PFSK-1 (cell line): ENCODE measurements around the gene CYYR1.

Experiments used
- FOXP2 ChIP-seq: optimal IDR thresholded peaks from 2 replicates; pipeline ENCODE3; 2011; ENCODE audit warnings: borderline replicate concordance, control low read depth, inconsistent platforms; ENCODE audit not compliant: insufficient read depth; ENCODE audit errors: extremely low read length, extremely low read depth
- POLR2AphosphoS5 ChIP-seq: IDR thresholded peaks from 2 replicates; pipeline ENCODE4 v1.6.1; 2012; ENCODE audit warnings: low read depth, mild to moderate bottlenecking, control low read depth, low read length, moderate library complexity
- SIN3A ChIP-seq: IDR thresholded peaks from 2 replicates; pipeline ENCODE4 v1.6.1; 2012; ENCODE audit warnings: mild to moderate bottlenecking, low read length, moderate library complexity, borderline replicate concordance; ENCODE audit not compliant: insufficient read depth
- TAF1 ChIP-seq: IDR thresholded peaks from 2 replicates; pipeline ENCODE4 v1.6.1; 2012; ENCODE audit warnings: low read length, control low read depth, borderline replicate concordance; ENCODE audit not compliant: insufficient read depth
- TF ChIP-seq, protein P1 (sequence below), 2 experiments: IDR thresholded peaks; 2 replicates each; pipeline versions ENCODE4 v1.6.1 to v1.8.0; 2011 to 2012; ENCODE audit warnings: low read depth in 2 of 2, low read length in 2 of 2, control low read depth in 1 of 2, inconsistent platforms in 1 of 2, mild to moderate bottlenecking in 1 of 2, moderate library complexity in 1 of 2; ENCODE audit not compliant: insufficient read depth in 1 of 2

Gene CYYR1

DNA sequence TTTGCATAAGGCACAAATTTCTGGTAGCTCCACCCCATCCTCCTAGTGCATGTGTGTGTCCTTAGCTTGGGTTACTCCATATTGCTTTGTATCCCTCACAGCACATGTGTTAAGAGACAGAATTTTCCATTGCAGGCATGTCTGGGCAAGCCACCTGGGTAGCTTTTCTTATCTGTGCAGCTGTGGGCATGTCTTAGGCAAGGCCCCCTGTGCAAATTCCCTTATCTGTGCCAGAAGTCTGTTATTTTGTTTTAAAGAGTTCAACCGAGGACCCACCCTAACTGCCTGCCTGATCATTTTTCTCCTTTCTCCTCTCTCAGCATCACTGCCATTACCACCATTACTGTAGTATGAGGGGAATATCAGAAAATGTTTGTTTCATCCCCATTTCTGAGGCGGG is 131.9 kb downstream of the CYYR1 start:
- no peak for TF ChIP-seq TAF1
- no peak for TF ChIP-seq POLR2AphosphoS5
- no peak for TF ChIP-seq FOXP2
- TF ChIP-seq, protein P1, sequence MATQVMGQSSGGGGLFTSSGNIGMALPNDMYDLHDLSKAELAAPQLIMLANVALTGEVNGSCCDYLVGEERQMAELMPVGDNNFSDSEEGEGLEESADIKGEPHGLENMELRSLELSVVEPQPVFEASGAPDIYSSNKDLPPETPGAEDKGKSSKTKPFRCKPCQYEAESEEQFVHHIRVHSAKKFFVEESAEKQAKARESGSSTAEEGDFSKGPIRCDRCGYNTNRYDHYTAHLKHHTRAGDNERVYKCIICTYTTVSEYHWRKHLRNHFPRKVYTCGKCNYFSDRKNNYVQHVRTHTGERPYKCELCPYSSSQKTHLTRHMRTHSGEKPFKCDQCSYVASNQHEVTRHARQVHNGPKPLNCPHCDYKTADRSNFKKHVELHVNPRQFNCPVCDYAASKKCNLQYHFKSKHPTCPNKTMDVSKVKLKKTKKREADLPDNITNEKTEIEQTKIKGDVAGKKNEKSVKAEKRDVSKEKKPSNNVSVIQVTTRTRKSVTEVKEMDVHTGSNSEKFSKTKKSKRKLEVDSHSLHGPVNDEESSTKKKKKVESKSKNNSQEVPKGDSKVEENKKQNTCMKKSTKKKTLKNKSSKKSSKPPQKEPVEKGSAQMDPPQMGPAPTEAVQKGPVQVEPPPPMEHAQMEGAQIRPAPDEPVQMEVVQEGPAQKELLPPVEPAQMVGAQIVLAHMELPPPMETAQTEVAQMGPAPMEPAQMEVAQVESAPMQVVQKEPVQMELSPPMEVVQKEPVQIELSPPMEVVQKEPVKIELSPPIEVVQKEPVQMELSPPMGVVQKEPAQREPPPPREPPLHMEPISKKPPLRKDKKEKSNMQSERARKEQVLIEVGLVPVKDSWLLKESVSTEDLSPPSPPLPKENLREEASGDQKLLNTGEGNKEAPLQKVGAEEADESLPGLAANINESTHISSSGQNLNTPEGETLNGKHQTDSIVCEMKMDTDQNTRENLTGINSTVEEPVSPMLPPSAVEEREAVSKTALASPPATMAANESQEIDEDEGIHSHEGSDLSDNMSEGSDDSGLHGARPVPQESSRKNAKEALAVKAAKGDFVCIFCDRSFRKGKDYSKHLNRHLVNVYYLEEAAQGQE (IDR thresholded peaks at IDR 0.05; ENCODE audit: insufficient read depth in 1 of 2, low read depth in 2 of 2, low read length in 2 of 2): no peak
- TF ChIP-seq SIN3A: no peak

DNA sequence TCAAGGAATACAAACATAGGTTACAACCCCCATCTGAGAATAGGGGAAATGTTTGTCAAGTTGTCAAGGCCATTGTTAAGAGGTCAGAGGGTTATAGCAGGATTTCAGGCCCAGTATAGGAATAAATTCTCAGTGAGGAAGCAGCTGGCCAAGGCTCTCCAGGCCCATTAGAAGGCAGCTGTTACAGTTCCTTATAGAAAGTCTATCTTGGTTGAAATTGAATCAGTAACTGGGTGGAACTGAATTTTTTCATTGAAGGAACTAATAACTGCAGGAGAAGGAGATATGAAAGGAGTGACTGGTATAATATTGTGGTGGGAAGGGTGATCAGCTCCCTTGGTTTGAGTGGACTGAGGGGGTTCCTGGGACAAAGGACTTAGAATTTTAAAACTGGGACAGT is 134.1 kb downstream of the CYYR1 start:
- TF ChIP-seq, protein P1 (IDR thresholded peaks at IDR 0.05; ENCODE audit: insufficient read depth in 1 of 2, low read depth in 2 of 2, low read length in 2 of 2): no peak
- TF ChIP-seq POLR2AphosphoS5 (no peak), SIN3A (no peak), TAF1 (no peak), FOXP2 (no peak)

DNA sequence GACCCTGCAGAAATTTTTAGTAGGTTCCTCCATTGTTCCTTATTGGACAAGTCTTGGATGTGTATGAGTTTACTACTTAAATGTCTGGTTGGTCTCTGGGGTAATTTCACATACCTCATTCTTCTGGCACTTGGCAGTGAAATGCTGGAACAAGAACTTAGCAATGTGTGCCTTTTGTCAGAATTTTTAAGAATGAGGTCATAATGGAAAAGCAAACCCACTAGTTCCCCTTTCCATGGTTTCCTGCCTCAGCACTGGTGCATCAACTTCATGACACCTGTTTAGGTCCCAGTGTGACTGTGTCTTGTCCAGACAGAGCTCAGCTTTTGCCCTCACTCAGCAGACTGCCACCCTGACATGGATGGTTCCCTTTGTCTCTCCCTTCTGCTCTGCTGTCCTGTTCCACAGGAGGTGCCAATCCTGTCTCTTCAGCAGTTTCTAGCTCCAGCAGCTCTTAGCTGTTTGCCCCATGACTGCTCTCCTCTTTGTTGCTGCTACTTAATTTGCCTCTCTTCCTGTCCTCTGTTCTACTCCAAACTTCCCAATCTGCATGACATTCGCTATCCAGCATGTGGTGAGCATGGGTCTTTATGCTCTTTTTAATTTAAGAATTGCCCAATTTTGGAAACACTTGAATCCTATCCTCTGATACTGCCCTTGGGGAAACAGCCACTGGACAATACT is 135.6 kb downstream of the CYYR1 start:
- TF ChIP-seq SIN3A (no peak), FOXP2 (no peak), POLR2AphosphoS5 (no peak), TAF1 (no peak)
- TF ChIP-seq, protein P1 (IDR thresholded peaks at IDR 0.05; ENCODE audit: insufficient read depth in 1 of 2, low read depth in 2 of 2, low read length in 2 of 2): no peak

DNA sequence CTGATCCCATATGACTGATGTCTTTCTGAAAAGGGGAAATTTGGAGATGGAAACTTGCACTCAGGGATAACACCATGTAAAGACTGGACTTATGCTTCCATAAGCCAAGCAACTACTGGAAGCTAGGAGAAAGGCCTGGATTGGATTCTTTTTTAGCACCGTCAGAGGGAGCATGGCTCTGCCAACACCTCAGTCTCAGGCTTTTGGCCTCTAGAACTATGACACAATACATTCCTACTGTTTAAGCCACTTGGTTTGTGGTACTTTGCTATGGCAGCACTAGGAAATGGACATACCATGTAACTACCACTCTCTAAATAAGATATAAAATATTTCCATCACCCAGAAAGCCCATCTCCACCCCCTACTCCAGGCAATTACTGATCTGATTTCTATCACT is 139.7 kb downstream of the CYYR1 start:
- TF ChIP-seq TAF1 (no peak), FOXP2 (no peak), POLR2AphosphoS5 (no peak), SIN3A (no peak)
- TF ChIP-seq, protein P1 (IDR thresholded peaks at IDR 0.05; ENCODE audit: insufficient read depth in 1 of 2, low read depth in 2 of 2, low read length in 2 of 2): no peak

DNA sequence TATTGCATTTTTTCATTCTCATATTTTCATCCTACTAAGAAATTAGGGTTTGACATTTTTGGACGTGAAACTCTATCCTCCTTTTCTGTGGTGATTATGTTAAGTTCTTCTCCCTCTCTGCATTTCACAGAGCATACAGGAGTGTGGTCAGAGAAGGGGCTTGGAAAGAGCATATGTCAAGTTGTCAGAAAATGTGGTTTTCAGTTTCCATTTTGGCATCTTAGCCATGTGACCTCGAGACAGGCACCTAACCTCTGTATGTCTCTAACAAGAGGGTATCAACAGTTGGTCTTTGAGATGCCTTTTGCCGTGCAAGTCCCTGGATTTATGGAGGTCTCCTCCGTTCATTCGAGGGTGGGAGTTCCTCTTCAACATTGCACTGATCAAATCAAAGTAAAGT is 140.7 kb downstream of the CYYR1 start:
- TF ChIP-seq SIN3A: no peak
- no peak for TF ChIP-seq POLR2AphosphoS5
- TF ChIP-seq, protein P1 (IDR thresholded peaks at IDR 0.05; ENCODE audit: insufficient read depth in 1 of 2, low read depth in 2 of 2, low read length in 2 of 2): no peak
